ENCODE measurements around the gene CXCL14. TPM values are rescaled to one million over a fixed set of nuclear protein-coding genes. Genes with fewer than 3 reads are reported as not detected.

Gene CXCL14
- total and polyA plus RNA-seq, 2 of the 4 experiments (the other 2 are of a cell fraction), result not detected

GRCh38 chr5:135569755-135570452 lies 8.9 kb downstream of the CXCL14 start:
- intact Hi-C loops (cut with micrococcal nuclease) (loop anchor here (10.0 kb wide), 1 partner anchor 645 kb away; no protein-coding TSS in a partner anchor), in situ Hi-C loops (cut with MboI; ENCODE audit: low sequenced_read_pairs) (loop anchor here (10.0 to 25.0 kb wide), 2 partner anchors 265 to 642 kb away; partner anchors contain the start of gene SLC25A48), dilution Hi-C loops (cut with HindIII; ENCODE audit: low sequenced_read_pairs, unreplicated experiment) (loop anchor here (25.0 kb wide), 1 partner anchor 108 kb away; the partner anchor contains the start of gene TIFAB)
- Histone ChIP-seq H3K27me3 (ENCODE audit: control insufficient read depth, insufficient read depth, low read length) (peaks cover 28% of the 10 kb centered on the region; the same call in 1 of the 2 replicates), H4K20me1 (ENCODE audit: insufficient read depth, low read length) (no peaks in the 10 kb centered on the region), H4K8ac (ENCODE audit: low read depth in 2 of 2, low read length in 2 of 2) (no peak overlapping the region), H3K56ac (ENCODE audit: extremely low read depth, insufficient read depth, low read length) (no peak overlapping the region), H3K9me3 (ENCODE audit: control insufficient read depth, insufficient read depth, low read length) (no peaks in the 10 kb centered on the region), H2BK20ac (ENCODE audit: low read depth, low read length) (no peak overlapping the region), H4K91ac (ENCODE audit: insufficient read depth, low read depth, low read length) (no peak overlapping the region), H3K18ac (ENCODE audit: low read depth, low read length) (no peak overlapping the region), H3K9ac (ENCODE audit: low read depth, low read length) (no peak overlapping the region), H2BK5ac (ENCODE audit: low read depth, low read length, poor library complexity, severe bottlenecking) (no peak overlapping the region), H2AFZ (replicated peaks; ENCODE audit: low read length, poor library complexity) (no peak overlapping the region), H2AK5ac (ENCODE audit: low read depth, low read length) (no peak overlapping the region), H2AK9ac (replicated peaks; ENCODE audit: low read depth, low read length, poor library complexity) (no peak overlapping the region), H3K79me1 (ENCODE audit: low read depth in 1 of 2, low read length in 2 of 2) (no peaks in the 10 kb centered on the region), H3K9me1 (ENCODE audit: insufficient read depth, low read length) (no peaks in the 10 kb centered on the region), H2BK120ac (ENCODE audit: low read depth, low read length) (no peak overlapping the region), H3K4me3 (ENCODE audit: insufficient read depth, low read depth, low read length) (no peak overlapping the region), H2BK15ac (ENCODE audit: low read depth, low read length) (no peak overlapping the region), H4K5ac (ENCODE audit: low read depth, low read length) (no peak overlapping the region), H3K4ac (ENCODE audit: low read depth, low read length) (no peak overlapping the region), H3K4me1 (ENCODE audit: control insufficient read depth, insufficient read depth, low read length) (no peaks in the 10 kb centered on the region), H3K14ac (replicated peaks; ENCODE audit: low read depth, low read length) (no peak overlapping the region), H3K4me2 (ENCODE audit: low read depth, low read length) (no peak overlapping the region), H3K36me3 (ENCODE audit: control insufficient read depth, insufficient read depth, low read length) (no peaks in the 10 kb centered on the region), H3K23ac (ENCODE audit: low read depth, low read length) (no peak overlapping the region), H3K27ac (ENCODE audit: insufficient read depth, low read length) (no peak overlapping the region)
- ChIA-PET POLR2A (ENCODE audit: unreplicated experiment) (no interaction called here), CTCF (interaction anchor here (0.6 to 5.4 kb wide), 7 partner anchors 9 to 260 kb away, joined by 3 to 56 read pairs (median 3); no protein-coding TSS in a partner anchor)
- 59% methylated on average over 4 of the region's 10 CpGs; no CpG with 5 or more reads in 1 of the 2 experiments for WGBS, 2 experiments (ENCODE audit: extremely low coverage in 2 of 2, insufficient read length in 1 of 2)
- DNase-seq (peak; percentile 36), ATAC-seq (ENCODE audit: low read depth) (peak; percentile 69)
- TF ChIP-seq POLR2A (IDR thresholded peaks at IDR 0.05; ENCODE audit: low read depth, low read length), result no peak
- TF ChIP-seq CTCF (conservative IDR thresholded peaks at IDR 0.05; ENCODE audit: low read depth, low read length), result peak; percentile 44
- peak; percentile 35; the same call in 1 of the 2 replicates for TF ChIP-seq SMC3 (IDR thresholded peaks at IDR 0.05; ENCODE audit: low read depth, low read length)
- 0 out of 2 replicates have a peak, but pooled peaks have one; percentile 20 for TF ChIP-seq RAD21 (IDR thresholded peaks at IDR 0.05; ENCODE audit: low read length)
- BruUV-seq (replicated peaks), result no TSS peak

Data from IMR-90 (cell line).